ENCODE measurements around the gene DPP6. TPM values are rescaled to one million over a fixed set of nuclear protein-coding genes. Genes with fewer than 3 reads are reported as not detected.

The DPP6 gene
- total RNA-seq, 2 experiments from 2014 or later = not detected

DNA sequence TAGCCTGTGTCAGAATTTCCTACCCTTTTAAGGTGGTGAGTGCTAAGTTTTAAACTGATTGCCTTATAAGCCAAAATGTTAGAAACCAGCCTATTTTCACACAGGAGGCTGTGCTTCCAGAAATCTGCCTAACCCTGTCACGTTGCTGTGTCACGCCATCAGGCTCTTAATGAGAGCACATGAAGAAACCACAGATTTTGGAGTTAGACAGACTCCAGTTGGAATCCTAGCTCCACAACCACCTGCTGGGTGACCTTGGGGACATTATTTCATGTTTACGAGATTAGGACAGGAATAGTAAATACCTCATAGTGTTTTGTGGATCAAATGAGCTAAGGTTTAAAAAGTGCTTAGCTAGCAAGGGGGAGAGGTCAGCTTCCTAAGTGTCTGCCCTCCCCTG is 321.8 kb downstream of the DPP6 start:
- Histone ChIP-seq H3K36me3 (ENCODE audit: insufficient read depth, low read length) (no peaks in the 10 kb centered on the region), H3K27ac (ENCODE audit: low read depth in 1 of 2, low read length in 2 of 2) (no peak overlapping the region), H3K4me3 (ENCODE audit: low read length) (no peak overlapping the region), H3K4me1 (ENCODE audit: insufficient read depth, low read length) (no peaks in the 10 kb centered on the region), H3K27me3 (ENCODE audit: control insufficient read depth in 1 of 2, insufficient read depth in 2 of 2, low read length in 2 of 2) (no peaks in the 10 kb centered on the region), H3K9me3 (ENCODE audit: control insufficient read depth in 1 of 2, insufficient read depth in 1 of 2, low read length in 2 of 2) (peaks cover 0 to 28% of the 10 kb centered on the region in 2 experiments)
- H3K4me1 Mint-ChIP-seq (ENCODE audit: low read depth) = no peaks in the 10 kb centered on the region
- ChIA-PET POLR2A (no interaction called here), CTCF (no interaction called here)
- peaks cover 5% of the 10 kb centered on the region for H3K9me3 Mint-ChIP-seq
- H3K36me3 Mint-ChIP-seq (ENCODE audit: low read depth) = no peaks in the 10 kb centered on the region
- ATAC-seq (ENCODE audit: poor library complexity) = no peak
- TF ChIP-seq, protein P1, sequence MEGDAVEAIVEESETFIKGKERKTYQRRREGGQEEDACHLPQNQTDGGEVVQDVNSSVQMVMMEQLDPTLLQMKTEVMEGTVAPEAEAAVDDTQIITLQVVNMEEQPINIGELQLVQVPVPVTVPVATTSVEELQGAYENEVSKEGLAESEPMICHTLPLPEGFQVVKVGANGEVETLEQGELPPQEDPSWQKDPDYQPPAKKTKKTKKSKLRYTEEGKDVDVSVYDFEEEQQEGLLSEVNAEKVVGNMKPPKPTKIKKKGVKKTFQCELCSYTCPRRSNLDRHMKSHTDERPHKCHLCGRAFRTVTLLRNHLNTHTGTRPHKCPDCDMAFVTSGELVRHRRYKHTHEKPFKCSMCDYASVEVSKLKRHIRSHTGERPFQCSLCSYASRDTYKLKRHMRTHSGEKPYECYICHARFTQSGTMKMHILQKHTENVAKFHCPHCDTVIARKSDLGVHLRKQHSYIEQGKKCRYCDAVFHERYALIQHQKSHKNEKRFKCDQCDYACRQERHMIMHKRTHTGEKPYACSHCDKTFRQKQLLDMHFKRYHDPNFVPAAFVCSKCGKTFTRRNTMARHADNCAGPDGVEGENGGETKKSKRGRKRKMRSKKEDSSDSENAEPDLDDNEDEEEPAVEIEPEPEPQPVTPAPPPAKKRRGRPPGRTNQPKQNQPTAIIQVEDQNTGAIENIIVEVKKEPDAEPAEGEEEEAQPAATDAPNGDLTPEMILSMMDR (IDR thresholded peaks at IDR 0.05) = no peak
- H3K27me3 Mint-ChIP-seq = no peaks in the 10 kb centered on the region
- intact Hi-C loops (cut with DNase I, micrococcal nuclease) = no loop called here
- H3K4me3 Mint-ChIP-seq = no peak overlapping the region
- H3K27ac Mint-ChIP-seq = no peak overlapping the region
- DNase-seq = no peak

DNA sequence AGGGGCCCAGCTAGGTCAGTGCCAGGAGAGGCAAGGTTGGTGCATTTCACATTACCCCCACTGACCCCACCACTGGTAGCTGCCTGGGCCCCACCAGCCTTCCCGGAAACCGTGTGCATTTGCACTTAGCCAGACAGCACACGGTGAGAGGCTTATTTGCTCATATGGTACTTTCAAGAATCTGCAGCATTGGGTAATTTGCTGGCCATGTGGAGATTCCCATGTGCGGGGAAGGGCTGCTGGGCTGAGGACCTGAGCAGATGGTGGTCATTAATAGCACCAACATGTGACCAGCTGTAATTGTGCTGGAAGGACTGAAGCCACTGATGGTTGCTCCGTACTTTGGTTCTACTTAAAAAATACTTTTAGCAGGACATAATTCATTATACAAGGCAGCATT is 323.8 kb downstream of the DPP6 start:
- TF ChIP-seq, protein P1 (IDR thresholded peaks at IDR 0.05) = no peak
- H3K4me1 Mint-ChIP-seq (ENCODE audit: low read depth) = no peaks in the 10 kb centered on the region
- no peak overlapping the region for H3K4me3 Mint-ChIP-seq
- Histone ChIP-seq H3K27ac (ENCODE audit: low read depth in 1 of 2, low read length in 2 of 2) (no peak overlapping the region), H3K4me3 (ENCODE audit: low read length) (no peak overlapping the region), H3K4me1 (ENCODE audit: insufficient read depth, low read length) (no peaks in the 10 kb centered on the region), H3K36me3 (ENCODE audit: insufficient read depth, low read length) (no peaks in the 10 kb centered on the region), H3K9me3 (ENCODE audit: control insufficient read depth in 1 of 2, insufficient read depth in 1 of 2, low read length in 2 of 2) (peaks cover 0 to 31% of the 10 kb centered on the region in 2 experiments), H3K27me3 (ENCODE audit: control insufficient read depth in 1 of 2, insufficient read depth in 2 of 2, low read length in 2 of 2) (no peaks in the 10 kb centered on the region)
- no peak overlapping the region for H3K27ac Mint-ChIP-seq
- CTCF ChIA-PET = no interaction called here
- H3K36me3 Mint-ChIP-seq (ENCODE audit: low read depth) = no peaks in the 10 kb centered on the region
- no peaks in the 10 kb centered on the region for H3K27me3 Mint-ChIP-seq
- POLR2A ChIA-PET = no interaction called here
- intact Hi-C loops (cut with DNase I, micrococcal nuclease) = no loop called here
- peaks cover 11% of the 10 kb centered on the region for H3K9me3 Mint-ChIP-seq
- DNase-seq (no peak), ATAC-seq (ENCODE audit: poor library complexity) (no peak)

DNA sequence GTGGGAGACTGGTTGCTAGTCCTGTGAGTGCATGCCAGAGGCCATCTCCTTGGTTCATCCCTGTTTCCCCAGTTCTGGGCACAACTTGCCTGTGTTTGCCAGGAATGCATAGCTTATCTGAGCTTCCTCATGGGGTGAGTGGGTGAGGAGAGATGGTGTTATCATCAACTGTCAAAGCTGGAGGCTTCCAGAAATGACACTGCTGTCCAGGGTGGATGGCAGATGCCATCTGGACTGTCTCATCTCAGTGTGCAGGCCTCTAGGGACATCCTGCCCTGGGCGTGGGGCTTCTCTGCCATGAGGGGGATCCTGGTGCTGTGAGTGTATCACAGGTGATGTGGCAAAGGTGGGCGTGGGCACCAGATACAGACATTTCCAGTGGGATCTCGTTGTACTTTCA is 328.6 kb downstream of the DPP6 start:
- Histone ChIP-seq H3K4me1 (ENCODE audit: insufficient read depth, low read length) (no peaks in the 10 kb centered on the region), H3K36me3 (ENCODE audit: insufficient read depth, low read length) (no peaks in the 10 kb centered on the region), H3K27ac (ENCODE audit: low read depth in 1 of 2, low read length in 2 of 2) (no peak overlapping the region), H3K4me3 (ENCODE audit: low read length) (no peak overlapping the region), H3K27me3 (ENCODE audit: control insufficient read depth in 1 of 2, insufficient read depth in 2 of 2, low read length in 2 of 2) (no peaks in the 10 kb centered on the region), H3K9me3 (ENCODE audit: control insufficient read depth in 1 of 2, insufficient read depth in 1 of 2, low read length in 2 of 2) (peaks cover 0 to 16% of the 10 kb centered on the region in 2 experiments)
- H3K27ac Mint-ChIP-seq = no peak overlapping the region
- peaks cover 20% of the 10 kb centered on the region for H3K9me3 Mint-ChIP-seq
- POLR2A ChIA-PET = no interaction called here
- no peaks in the 10 kb centered on the region for H3K36me3 Mint-ChIP-seq (ENCODE audit: low read depth)
- TF ChIP-seq, protein P1 (IDR thresholded peaks at IDR 0.05) = no peak
- intact Hi-C loops (cut with DNase I, micrococcal nuclease) = no loop called here
- no peaks in the 10 kb centered on the region for H3K27me3 Mint-ChIP-seq
- no peaks in the 10 kb centered on the region for H3K4me1 Mint-ChIP-seq (ENCODE audit: low read depth)
- ATAC-seq (ENCODE audit: poor library complexity) (no peak), DNase-seq (no peak)
- no peak overlapping the region for H3K4me3 Mint-ChIP-seq
- CTCF ChIA-PET = no interaction called here

Data from CD4-positive, alpha-beta T cell (primary cell).